H1 (cell line): ENCODE results near the gene TMEM222. TPM values are rescaled to one million over a fixed set of nuclear protein-coding genes. Genes with fewer than 3 reads are reported as not detected.
A peak's percentile ranks its signal among the peaks of the same experiment; 100 is the strongest.

Source experiments
- ATF3 ChIP-seq: IDR thresholded peaks from 2 replicates; pipeline ENCODE4 v1.6.1; 2011; ENCODE audit warnings: low read depth, mild to moderate bottlenecking, low read length; ENCODE audit not compliant: insufficient read depth
- CBX5 ChIP-seq: fragments of 300-800, 300-1000 bp; sonication (generic); IDR thresholded peaks from 2 replicates; pipeline ENCODE4 v1.7.1; 2016; ENCODE audit warnings: antibody characterized with exemption, low read length, low read depth
- EP300 ChIP-seq, 2 experiments: IDR thresholded peaks; 1 replicate in 1 of 2; 2 replicates in 1 of 2; pipeline ENCODE4 v1.6.1; 2011 to 2012; ENCODE audit warnings: low read depth in 2 of 2, low read length in 2 of 2, mild to moderate bottlenecking in 2 of 2, borderline replicate concordance in 1 of 2, inconsistent platforms in 1 of 2, moderate library complexity in 1 of 2
- EZH2 ChIP-seq: fragments of 200-600 bp; sonication (generic); IDR thresholded peaks from 2 replicates; pipeline ENCODE4 v1.7.1; 2012; ENCODE audit warnings: low read depth, mild to moderate bottlenecking, moderate library complexity, low read length, inconsistent platforms; ENCODE audit not compliant: severe bottlenecking
- FOSL1 ChIP-seq: IDR thresholded peaks from 2 replicates; pipeline ENCODE4 v1.6.1; 2011; ENCODE audit warnings: mild to moderate bottlenecking, low read depth, low read length, moderate library complexity; ENCODE audit not compliant: insufficient read depth
- GABPA ChIP-seq: IDR thresholded peaks from 2 replicates; pipeline ENCODE4 v1.6.1; 2011; ENCODE audit warnings: mild to moderate bottlenecking, low read length, moderate library complexity, borderline replicate concordance; ENCODE audit not compliant: insufficient read depth
- GTF2F1 ChIP-seq: IDR thresholded peaks from 2 replicates; pipeline ENCODE4 v1.6.1; 2012; ENCODE audit warnings: low read depth, low read length, improper control_type of control experiment, borderline replicate concordance
- HDAC6 ChIP-seq: IDR thresholded peaks from one replicate; pipeline ENCODE4 v1.7.1; 2012; ENCODE audit warnings: low read depth, mild to moderate bottlenecking, inconsistent platforms, low read length, moderate library complexity
- JUN ChIP-seq: IDR thresholded peaks from 2 replicates; pipeline ENCODE4 v1.6.1; 2011; ENCODE audit warnings: low read depth, mild to moderate bottlenecking, improper control_type of control experiment, low read length
- KDM4A ChIP-seq: IDR thresholded peaks from one replicate; pipeline ENCODE4 v1.7.1; 2012; ENCODE audit warnings: low read depth, mild to moderate bottlenecking, moderate library complexity, low read length, inconsistent platforms; ENCODE audit not compliant: severe bottlenecking
- MAX ChIP-seq: IDR thresholded peaks from 2 replicates; pipeline ENCODE4 v1.6.1; 2012; ENCODE audit warnings: inconsistent platforms
- NANOG ChIP-seq: IDR thresholded peaks from 2 replicates; pipeline ENCODE4 v1.6.1; 2011; ENCODE audit warnings: low read length, low read depth, mild to moderate bottlenecking, inconsistent platforms; ENCODE audit not compliant: insufficient read depth, poor library complexity, severe bottlenecking
- NRF1 ChIP-seq: IDR thresholded peaks from 2 replicates; pipeline ENCODE4 v1.6.1; 2011; ENCODE audit warnings: mild to moderate bottlenecking, low read depth, low read length, improper control_type of control experiment
- RAD21 ChIP-seq, 2 experiments: IDR thresholded peaks in 1 of 2; conservative IDR thresholded peaks in 1 of 2; 2 replicates each; pipeline ENCODE4 v1.6.1; 2011; ENCODE audit warnings: low read depth in 2 of 2, low read length in 2 of 2, improper control_type of control experiment in 1 of 2, inconsistent platforms in 1 of 2, mild to moderate bottlenecking in 1 of 2, moderate library complexity in 1 of 2
- SIN3A ChIP-seq, 2 experiments: IDR thresholded peaks in 1 of 2; conservative IDR thresholded peaks in 1 of 2; 2 replicates each; pipeline ENCODE4 v1.6.1; 2011 to 2012; ENCODE audit warnings: low read length in 2 of 2, improper control_type of control experiment in 1 of 2, low read depth in 1 of 2, mild to moderate bottlenecking in 1 of 2
- SP1 ChIP-seq: IDR thresholded peaks from 2 replicates; pipeline ENCODE4 v1.6.1; 2011; ENCODE audit warnings: low read depth, low read length
- SRF ChIP-seq: IDR thresholded peaks from 2 replicates; pipeline ENCODE4 v1.6.1; 2011; ENCODE audit warnings: mild to moderate bottlenecking, low read depth, low read length, moderate library complexity
- SUZ12 ChIP-seq: fragments of 200-600 bp; sonication (generic); IDR thresholded peaks from 2 replicates; pipeline ENCODE4 v1.6.1; 2012; ENCODE audit warnings: mild to moderate bottlenecking, inconsistent platforms, low read length, moderate library complexity, mixed read lengths
- TBP ChIP-seq: IDR thresholded peaks from 2 replicates; pipeline ENCODE4 v1.6.1; 2011; ENCODE audit warnings: low read depth, low read length, improper control_type of control experiment
- TEAD4 ChIP-seq: IDR thresholded peaks from 2 replicates; pipeline ENCODE4 v1.6.1; 2012; ENCODE audit warnings: low read depth, low read length, inconsistent platforms, mixed read lengths
- ZNF274 ChIP-seq: IDR thresholded peaks from 2 replicates; pipeline ENCODE4 v1.7.0; 2012; ENCODE audit warnings: low read length, borderline replicate concordance; ENCODE audit errors: extremely low read depth
- polyA plus RNA-seq, 7 experiments: library from polyadenylated mRNA; depleted of rRNA in 3 of 7; stranded (reverse) in 5 of 7; unstranded in 2 of 7; fragments of >200 nt in 5 of 7; fragments of 200-250 nt in 2 of 7; gene quantifications; 1 replicate in 5 of 7; 2 replicates in 1 of 7; 4 replicates in 1 of 7; pipeline versions ENCODE4 v1.2.1 to v1.2.3, GENCODE V29; 2011 to 2013; ENCODE audit warnings: missing spikeins in 2 of 7, mixed read lengths in 2 of 7
- total RNA-seq: library from RNA; stranded (reverse); fragmentation: NEBNext Ultra II Directional; extraction: Animal tissue kit (Norgen Biotek cat#: 25700); gene quantifications from 2 replicates; pipeline ENCODE4 v1.2.1, GENCODE V29; 2021

TMEM222 gene
- total and polyA plus RNA-seq, 2 of the 8 experiments (the other 6 are each of a cell fraction or from before 2014, with no cell fraction given) = 27.0 to 51.8 TPM

- TF ChIP-seq RAD21 (IDR thresholded peaks at IDR 0.05 in 1 of 2, conservative IDR thresholded peaks at IDR 0.05 in 1 of 2; ENCODE audit: low read depth in 2 of 2, low read length in 2 of 2) = peak; percentile 26 to 50; a peak in 3 of 4 replicates
- TF ChIP-seq SRF = no peak
- 0 out of 4 replicates have a peak, but pooled peaks of 1 of the 2 experiments have one; percentile 40 for TF ChIP-seq SIN3A (conservative IDR thresholded peaks at IDR 0.05 in 1 of 2, IDR thresholded peaks at IDR 0.05 in 1 of 2; ENCODE audit: low read depth in 1 of 2, low read length in 2 of 2)
- TF ChIP-seq CBX5 = no peak
- TF ChIP-seq NRF1 = no peak
- no peak for TF ChIP-seq TEAD4
- TF ChIP-seq HDAC6 = no peak
- TF ChIP-seq GTF2F1 = no peak
- TF ChIP-seq EP300 (IDR thresholded peaks at IDR 0.05; ENCODE audit: borderline replicate concordance in 1 of 2, low read depth in 2 of 2, low read length in 2 of 2) = no peak
- no peak for TF ChIP-seq SUZ12
- no peak for TF ChIP-seq EZH2
- TF ChIP-seq KDM4A = no peak
- no peak; the same call in 1 of the 2 replicates for TF ChIP-seq TBP
- TF ChIP-seq MAX = peak; percentile 97
- no peak for TF ChIP-seq GABPA
- TF ChIP-seq NANOG = no peak
- 0 out of 2 replicates have a peak, but pooled peaks have one; percentile 50 for TF ChIP-seq FOSL1
- no peak for TF ChIP-seq ATF3
- TF ChIP-seq JUN = no peak
- no peak for TF ChIP-seq SP1
- TF ChIP-seq ZNF274 = no peak
Measured at GRCh38 chr1:27350663-27351540, 28.9 kb downstream of the TMEM222 start (continued).
